H9 (cell line): ENCODE measurements around the gene SOX4. TPM values are rescaled to one million over a fixed set of nuclear protein-coding genes. Genes with fewer than 3 reads are reported as not detected.

Experiments
- DNase-seq: peaks from one replicate; pipeline ENCODE4 v3.0.0-alpha.2; 2017
- H2AFZ ChIP-seq: one replicate; pipeline ENCODE4 v1.6.1; 2013; ENCODE audit warnings: mild to moderate bottlenecking, low read length, control low read depth, moderate library complexity
- H2AK5ac ChIP-seq: 2 replicates; pipeline ENCODE4 v1.6.1; 2013; ENCODE audit warnings: low read length, control low read depth, mixed read lengths; ENCODE audit not compliant: insufficient read length
- H2BK120ac ChIP-seq: one replicate; pipeline ENCODE4 v1.6.1; 2013; ENCODE audit warnings: low read depth, mild to moderate bottlenecking, low read length, control low read depth, inconsistent platforms; ENCODE audit not compliant: poor library complexity, severe bottlenecking
- H2BK12ac ChIP-seq: 2 replicates; pipeline ENCODE4 v1.6.1; 2013; ENCODE audit warnings: low read length, control low read depth, mixed read lengths, low read depth; ENCODE audit not compliant: insufficient read length
- H2BK15ac ChIP-seq: 2 replicates; pipeline ENCODE4 v1.6.1; 2013; ENCODE audit warnings: low read depth, low read length, control low read depth
- H2BK20ac ChIP-seq: one replicate; pipeline ENCODE4 v1.6.1; 2013; ENCODE audit warnings: low read depth, mild to moderate bottlenecking, low read length, control low read depth, inconsistent platforms; ENCODE audit not compliant: poor library complexity, severe bottlenecking
- H2BK5ac ChIP-seq: 2 replicates; pipeline ENCODE4 v1.6.1; 2013; ENCODE audit warnings: low read length, control low read depth, mixed read lengths; ENCODE audit not compliant: insufficient read length
- H3K14ac ChIP-seq: 2 replicates; pipeline ENCODE4 v1.6.1; 2013; ENCODE audit warnings: low read length, control low read depth; ENCODE audit not compliant: insufficient read depth
- H3K18ac ChIP-seq: 2 replicates; pipeline ENCODE4 v1.6.1; 2013; ENCODE audit warnings: low read depth, mild to moderate bottlenecking, mixed read lengths, low read length, control low read depth; ENCODE audit not compliant: insufficient read length
- H3K23ac ChIP-seq: 2 replicates; pipeline ENCODE4 v1.6.1; 2013; ENCODE audit warnings: low read length, control low read depth, mixed read lengths, low read depth; ENCODE audit not compliant: insufficient read length
- H3K23me2 ChIP-seq: 2 replicates; pipeline ENCODE4 v1.6.1; 2013; ENCODE audit warnings: low read depth, mild to moderate bottlenecking, mixed read lengths, low read length, control low read depth; ENCODE audit not compliant: insufficient read length, poor library complexity, severe bottlenecking
- H3K27ac ChIP-seq: 2 replicates; pipeline ENCODE4 v1.5.1; 2013; ENCODE audit warnings: low read length, control low read depth, mixed read lengths, low read depth; ENCODE audit not compliant: insufficient read length
- H3K27me3 ChIP-seq: 2 replicates; pipeline ENCODE4 v1.6.1; 2013; ENCODE audit warnings: low read length, control low read depth, inconsistent platforms; ENCODE audit not compliant: insufficient read depth
- H3K4ac ChIP-seq: 2 replicates; pipeline ENCODE4 v1.6.1; 2013; ENCODE audit warnings: low read depth, mild to moderate bottlenecking, control low read depth, inconsistent platforms, low read length, moderate library complexity
- H3K4me1 ChIP-seq: 2 replicates; pipeline ENCODE4 v1.6.1; 2013; ENCODE audit warnings: low read length, control low read depth, inconsistent platforms; ENCODE audit not compliant: insufficient read depth
- H3K4me2 ChIP-seq: 2 replicates; pipeline ENCODE4 v1.6.1; 2013; ENCODE audit warnings: low read length, control low read depth, mixed read lengths; ENCODE audit not compliant: insufficient read length, insufficient read depth
- H3K56ac ChIP-seq: 2 replicates; pipeline ENCODE4 v1.6.1; 2013; ENCODE audit warnings: low read depth, mild to moderate bottlenecking, mixed read lengths, low read length, control low read depth; ENCODE audit not compliant: insufficient read length
- H3K79me1 ChIP-seq: 2 replicates; pipeline ENCODE4 v1.6.1; 2013; ENCODE audit warnings: low read depth, mild to moderate bottlenecking, moderate library complexity, low read length, control low read depth, inconsistent platforms; ENCODE audit not compliant: insufficient read depth, poor library complexity, severe bottlenecking
- H3K79me2 ChIP-seq: 2 replicates; pipeline ENCODE4 v1.6.1; 2013; ENCODE audit warnings: low read length, control low read depth, inconsistent platforms; ENCODE audit not compliant: insufficient read depth
- H3K9ac ChIP-seq: 2 replicates; pipeline ENCODE4 v1.6.1; 2013; ENCODE audit warnings: low read length, control low read depth, mixed read lengths; ENCODE audit not compliant: insufficient read length; ENCODE audit errors: extremely low read depth
- H3K9me3 ChIP-seq: one replicate; pipeline ENCODE4 v1.6.1; 2013; ENCODE audit warnings: low read depth, low read length, inconsistent platforms; ENCODE audit not compliant: control insufficient read depth
- H3T11ph ChIP-seq: one replicate; pipeline ENCODE4 v1.6.1; 2013; ENCODE audit warnings: mild to moderate bottlenecking, low read length, control low read depth, inconsistent platforms
- H4K20me1 ChIP-seq: one replicate; pipeline ENCODE4 v1.6.1; 2013; ENCODE audit not compliant: control insufficient read depth, insufficient read length, insufficient read depth
- H4K5ac ChIP-seq: 2 replicates; pipeline ENCODE4 v1.6.1; 2013; ENCODE audit warnings: low read depth, mild to moderate bottlenecking, mixed read lengths, low read length, control low read depth; ENCODE audit not compliant: insufficient read length
- H4K8ac ChIP-seq: replicated peaks from 2 replicates; pipeline ENCODE4 v1.6.1; 2013; ENCODE audit warnings: low read length, control low read depth, mixed read lengths, low read depth; ENCODE audit not compliant: insufficient read length
- H4K91ac ChIP-seq: 2 replicates; pipeline ENCODE4 v1.6.1; 2013; ENCODE audit warnings: low read depth, mild to moderate bottlenecking, moderate library complexity, mixed read lengths, low read length, control low read depth; ENCODE audit not compliant: insufficient read length
- H3K27ac Mint-ChIP-seq, 3 experiments: 2 replicates in 2 of 3; 3 replicates in 1 of 3; pipeline ENCODE4 v1.8.0; 2020 to 2021; ENCODE audit warnings: mixed read lengths in 3 of 3, mild to moderate bottlenecking in 1 of 3, moderate library complexity in 1 of 3
- H3K27me3 Mint-ChIP-seq: 2 replicates; pipeline ENCODE4 v1.8.0; 2021; ENCODE audit warnings: low read depth, mild to moderate bottlenecking, moderate library complexity, mixed read lengths
- H3K36me3 Mint-ChIP-seq, 3 experiments: 2 replicates in 2 of 3; 3 replicates in 1 of 3; pipeline ENCODE4 v1.8.0; 2020 to 2021; ENCODE audit warnings: low read depth in 3 of 3, mixed read lengths in 3 of 3; ENCODE audit not compliant: insufficient read depth in 1 of 3
- H3K4me1 Mint-ChIP-seq, 2 experiments: 2 replicates each; pipeline ENCODE4 v1.8.0; 2020; ENCODE audit warnings: mixed read lengths in 2 of 2
- H3K4me3 Mint-ChIP-seq, 2 experiments: 2 replicates in 1 of 2; 3 replicates in 1 of 2; pipeline ENCODE4 v1.8.0; 2020 to 2021; ENCODE audit warnings: mild to moderate bottlenecking in 2 of 2, mixed read lengths in 2 of 2, moderate library complexity in 1 of 2
- H3K9me3 Mint-ChIP-seq, 2 experiments: 2 replicates in 1 of 2; 3 replicates in 1 of 2; pipeline ENCODE4 v1.8.0; 2020; ENCODE audit warnings: mild to moderate bottlenecking in 2 of 2, mixed read lengths in 2 of 2, moderate library complexity in 1 of 2
- total RNA-seq: library from RNA; stranded (reverse); gene quantifications from 2 replicates; pipeline ENCODE4 v1.2.1, GENCODE V29; 2021
- TF ChIP-seq, protein P1 (sequence below): fragments of 200-600 bp; sonication (generic); conservative IDR thresholded peaks from 3 replicates; pipeline ENCODE4 v1.8.0; 2021; ENCODE audit warnings: antibody characterized with exemption, mild to moderate bottlenecking

The SOX4 gene
- total RNA-seq, 1 experiment from 2014 or later: 108 TPM

DNA sequence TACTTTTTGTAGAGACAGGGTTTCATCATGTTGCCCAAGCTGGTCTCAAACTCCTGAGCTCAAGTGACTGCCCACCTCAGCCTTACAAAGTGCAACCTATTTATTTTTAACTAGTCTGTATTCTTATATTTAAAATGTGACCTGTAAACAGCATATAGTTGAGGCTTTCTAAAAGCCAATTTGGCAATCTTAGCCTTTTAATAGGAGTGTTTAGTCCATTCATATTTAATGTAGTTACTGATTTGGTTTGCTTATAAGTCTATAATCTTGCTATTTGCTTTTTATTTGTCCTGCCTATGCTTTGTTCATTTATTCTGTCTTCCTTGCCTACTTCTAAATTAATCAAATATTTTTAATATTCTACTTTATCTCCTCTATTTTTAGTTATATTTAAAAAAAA lies 15.0 kb upstream of the SOX4 start:
- Mint-ChIP-seq H3K4me1 (no peaks in the 10 kb centered on the region), H3K27ac (no peak overlapping the region), H3K9me3 (peaks cover 25 to 33% of the 10 kb centered on the region in 2 experiments), H3K4me3 (no peak overlapping the region), H3K36me3 (peaks cover 3 to 27% (median 9%) of the 10 kb centered on the region in 3 experiments; a peak in 6 of 7 replicates), H3K27me3 (peaks cover 2% of the 10 kb centered on the region; the same call in 1 of the 2 replicates)
- no peak overlapping the region for H2BK20ac ChIP-seq
- H3K79me1 ChIP-seq: no peaks in the 10 kb centered on the region
- H3K27ac ChIP-seq: no peak overlapping the region
- no peaks in the 10 kb centered on the region for H4K20me1 ChIP-seq
- no peak overlapping the region for H4K8ac ChIP-seq
- H3K23me2 ChIP-seq: no peaks in the 10 kb centered on the region
- no peak overlapping the region for H3K56ac ChIP-seq
- no peaks in the 10 kb centered on the region for H3K4me1 ChIP-seq
- H2AFZ ChIP-seq: no peak overlapping the region
- no peak overlapping the region for H3K14ac ChIP-seq
- H2BK15ac ChIP-seq: no peak overlapping the region
- no peak overlapping the region for H2AK5ac ChIP-seq
- no peak for DNase-seq
- no peaks in the 10 kb centered on the region for H3K79me2 ChIP-seq
- H2BK12ac ChIP-seq: no peak overlapping the region
- H2BK5ac ChIP-seq: no peak overlapping the region
- TF ChIP-seq, protein P1, sequence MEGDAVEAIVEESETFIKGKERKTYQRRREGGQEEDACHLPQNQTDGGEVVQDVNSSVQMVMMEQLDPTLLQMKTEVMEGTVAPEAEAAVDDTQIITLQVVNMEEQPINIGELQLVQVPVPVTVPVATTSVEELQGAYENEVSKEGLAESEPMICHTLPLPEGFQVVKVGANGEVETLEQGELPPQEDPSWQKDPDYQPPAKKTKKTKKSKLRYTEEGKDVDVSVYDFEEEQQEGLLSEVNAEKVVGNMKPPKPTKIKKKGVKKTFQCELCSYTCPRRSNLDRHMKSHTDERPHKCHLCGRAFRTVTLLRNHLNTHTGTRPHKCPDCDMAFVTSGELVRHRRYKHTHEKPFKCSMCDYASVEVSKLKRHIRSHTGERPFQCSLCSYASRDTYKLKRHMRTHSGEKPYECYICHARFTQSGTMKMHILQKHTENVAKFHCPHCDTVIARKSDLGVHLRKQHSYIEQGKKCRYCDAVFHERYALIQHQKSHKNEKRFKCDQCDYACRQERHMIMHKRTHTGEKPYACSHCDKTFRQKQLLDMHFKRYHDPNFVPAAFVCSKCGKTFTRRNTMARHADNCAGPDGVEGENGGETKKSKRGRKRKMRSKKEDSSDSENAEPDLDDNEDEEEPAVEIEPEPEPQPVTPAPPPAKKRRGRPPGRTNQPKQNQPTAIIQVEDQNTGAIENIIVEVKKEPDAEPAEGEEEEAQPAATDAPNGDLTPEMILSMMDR: no peak
- H2BK120ac ChIP-seq: no peak overlapping the region
- H3K4ac ChIP-seq: no peak overlapping the region
- no peaks in the 10 kb centered on the region for H3K27me3 ChIP-seq
- no peaks in the 10 kb centered on the region for H3K9me3 ChIP-seq
- H3K4me2 ChIP-seq: no peak overlapping the region
- H4K91ac ChIP-seq: no peak overlapping the region
- H3K23ac ChIP-seq: no peak overlapping the region
- H3K18ac ChIP-seq: no peak overlapping the region
- no peak overlapping the region for H3T11ph ChIP-seq
- no peak overlapping the region for H4K5ac ChIP-seq
- H3K9ac ChIP-seq: no peak overlapping the region
